ENCODE measurements around the gene PBRM1. TPM values are rescaled to one million over a fixed set of nuclear protein-coding genes. Genes with fewer than 3 reads are reported as not detected.

The PBRM1 gene
- total and polyA plus RNA-seq, 2 donors (not counting 3 experiments of a cell fraction or from before 2014, with no cell fraction given): 26.7 to 87.1 TPM

DNA sequence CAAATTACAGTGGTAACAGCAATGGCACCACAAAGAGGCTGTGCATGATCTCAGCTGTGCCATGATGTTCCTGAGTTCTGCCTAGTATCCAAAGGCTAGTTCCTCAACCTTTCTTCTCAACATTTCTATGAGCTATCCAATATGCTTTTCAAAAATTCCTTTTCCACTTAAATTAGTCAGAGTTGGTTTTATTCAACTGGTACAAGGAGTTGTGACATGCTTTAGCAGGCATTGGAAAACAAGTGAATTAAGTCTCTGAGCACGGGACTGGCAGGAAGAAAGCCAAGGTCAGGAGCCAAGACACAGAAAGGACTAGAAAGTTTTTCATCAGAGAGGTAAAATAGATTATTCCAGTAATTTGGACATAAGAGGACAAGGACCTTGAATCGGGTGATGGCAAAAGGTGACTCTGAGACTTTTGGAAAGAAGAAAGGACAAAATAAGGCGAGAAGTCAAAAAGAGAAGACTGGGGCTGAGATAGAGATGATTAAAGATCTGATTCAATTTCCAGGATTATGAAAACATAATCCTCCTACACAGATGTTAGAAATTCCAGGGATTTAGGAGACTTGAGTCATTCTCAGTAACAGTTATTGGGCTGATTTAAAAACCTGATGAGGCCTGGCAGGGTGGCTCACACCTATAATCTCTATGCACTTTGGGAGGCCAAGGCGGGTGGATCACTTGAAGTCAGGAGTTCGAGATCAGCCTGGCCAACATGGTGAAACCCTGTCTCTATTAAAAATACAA, 36.1 kb downstream of the PBRM1 start:
- Histone ChIP-seq H3K9me3 (replicated peaks; ENCODE audit: control insufficient read depth, insufficient read depth, low read length) (no peaks in the 10 kb centered on the region), H2AFZ (ENCODE audit: low read depth, low read length) (no peak overlapping the region), H3K27ac (ENCODE audit: insufficient read depth, low read depth, low read length) (no peak overlapping the region), H3K4me1 (ENCODE audit: control insufficient read depth, extremely low read depth, insufficient read depth, low read length) (no peaks in the 10 kb centered on the region), H3K27me3 (ENCODE audit: control insufficient read depth in 2 of 2, insufficient read depth in 2 of 2, low read length in 2 of 2) (no peaks in the 10 kb centered on the region), H3K4me3 (replicated peaks in 1 of 3; ENCODE audit: insufficient read depth in 1 of 3, low read depth in 1 of 3, low read length in 3 of 3) (no peak overlapping the region), H3K9ac (replicated peaks; ENCODE audit: extremely low read depth, insufficient read depth, low read length) (no peak overlapping the region), H3K4me2 (ENCODE audit: insufficient read depth, low read length) (no peak overlapping the region), H3K79me2 (ENCODE audit: control insufficient read depth, insufficient read depth, low read length) (no peaks in the 10 kb centered on the region), H3K36me3 (ENCODE audit: control insufficient read depth in 2 of 2, extremely low read depth in 1 of 2, insufficient read depth in 2 of 2, low read length in 2 of 2) (peaks cover 18 to 45% of the 10 kb centered on the region in 2 experiments), H4K20me1 (replicated peaks; ENCODE audit: control insufficient read depth, extremely low read depth, insufficient read depth, low read length) (no peaks in the 10 kb centered on the region), H3K9me1 (replicated peaks; ENCODE audit: control insufficient read depth, extremely low read depth, insufficient read depth, low read length) (no peaks in the 10 kb centered on the region)
- DNase-seq (ENCODE audit: low read depth, low spot score) (no peak), FAIRE-seq (no peak)
- BruUV-seq (replicated peaks): no TSS peak
- CTCF ChIA-PET: interaction anchor here (0.8 kb wide), 1 partner anchor 17 kb away, joined by 3 read pairs; no protein-coding TSS in a partner anchor
- intact Hi-C loops (cut with micrococcal nuclease) (no loop called here), dilution Hi-C loops (cut with MboI; ENCODE audit: extremely low pct_ligation_motif_present, low sequenced_read_pairs) (no loop called here)
- no peak for TF ChIP-seq MYC (IDR thresholded peaks at IDR 0.05; ENCODE audit: low read depth, low read length)
- TF ChIP-seq EZH2 (IDR thresholded peaks at IDR 0.05; ENCODE audit: borderline replicate concordance, low read depth, low read length, severe bottlenecking): no peak
- no peak for TF ChIP-seq POLR2AphosphoS5 (IDR thresholded peaks at IDR 0.05; ENCODE audit: insufficient read depth, low read depth, low read length)
- TF ChIP-seq JUN (IDR thresholded peaks at IDR 0.05; ENCODE audit: borderline replicate concordance, insufficient read depth, insufficient read length, low read depth): no peak
- no peak for TF ChIP-seq GATA2 (IDR thresholded peaks at IDR 0.05; ENCODE audit: insufficient read depth, insufficient read length, low read depth, low read length)
- TF ChIP-seq CTCF (IDR thresholded peaks at IDR 0.05; ENCODE audit: extremely low read depth in 1 of 2, insufficient read depth in 1 of 2, low read depth in 1 of 2, low read length in 2 of 2): no peak
- TF ChIP-seq POLR2A (IDR thresholded peaks at IDR 0.05; ENCODE audit: low read depth, low read length): no peak
- POLR2A ChIA-PET: no interaction called here
